GM18873 (cell line): ENCODE results near the gene AHR.

ENCODE experiments used
- ATAC-seq: cut with Tn5 transposase; IDR thresholded peaks from one replicate; pipeline ENCODE4 v1.9.1; 2021; ENCODE audit warnings: mild to moderate bottlenecking, moderate library complexity, moderate number of reproducible peaks; ENCODE audit not compliant: unreplicated experiment, low FRiP score

The AHR gene

GRCh38 chr7:17298102-17298839, at the start of gene AHR:
Gene AHR, plus strand, starts transcription at chr7:17298652. Its CDS starts 613 bp downstream, at chr7:17299265.
- peak; percentile 44 for ATAC-seq

- ATAC-seq, result no peak
These were observed 44.6 kb upstream of the AHR start for GRCh38 chr7:17253885-17254284.

DNA sequence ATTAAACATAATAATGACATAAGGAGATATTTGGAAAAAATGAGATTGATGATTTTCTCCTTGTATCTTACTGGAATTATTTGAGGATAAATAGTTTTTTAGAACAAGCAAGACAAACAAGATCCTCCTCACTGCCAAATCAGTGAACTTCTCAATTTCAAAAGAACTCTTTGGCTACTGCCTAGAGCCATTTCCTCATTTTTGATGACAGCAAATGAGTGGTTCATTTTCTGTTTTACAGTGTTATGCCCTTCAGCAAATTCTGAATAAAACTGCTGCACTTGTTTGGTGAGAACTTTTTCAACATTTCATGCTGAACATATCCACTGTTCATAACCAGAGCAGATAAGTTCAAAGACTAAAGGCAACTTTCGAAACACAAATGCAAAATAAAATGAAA, 42.5 kb upstream of the AHR start:
- ATAC-seq, result no peak

- no peak for ATAC-seq
These were observed 42.1 kb upstream of the AHR start for GRCh38 chr7:17256375-17256774.

- no peak for ATAC-seq
These were observed 31.9 kb upstream of the AHR start for GRCh38 chr7:17266565-17266964.

DNA sequence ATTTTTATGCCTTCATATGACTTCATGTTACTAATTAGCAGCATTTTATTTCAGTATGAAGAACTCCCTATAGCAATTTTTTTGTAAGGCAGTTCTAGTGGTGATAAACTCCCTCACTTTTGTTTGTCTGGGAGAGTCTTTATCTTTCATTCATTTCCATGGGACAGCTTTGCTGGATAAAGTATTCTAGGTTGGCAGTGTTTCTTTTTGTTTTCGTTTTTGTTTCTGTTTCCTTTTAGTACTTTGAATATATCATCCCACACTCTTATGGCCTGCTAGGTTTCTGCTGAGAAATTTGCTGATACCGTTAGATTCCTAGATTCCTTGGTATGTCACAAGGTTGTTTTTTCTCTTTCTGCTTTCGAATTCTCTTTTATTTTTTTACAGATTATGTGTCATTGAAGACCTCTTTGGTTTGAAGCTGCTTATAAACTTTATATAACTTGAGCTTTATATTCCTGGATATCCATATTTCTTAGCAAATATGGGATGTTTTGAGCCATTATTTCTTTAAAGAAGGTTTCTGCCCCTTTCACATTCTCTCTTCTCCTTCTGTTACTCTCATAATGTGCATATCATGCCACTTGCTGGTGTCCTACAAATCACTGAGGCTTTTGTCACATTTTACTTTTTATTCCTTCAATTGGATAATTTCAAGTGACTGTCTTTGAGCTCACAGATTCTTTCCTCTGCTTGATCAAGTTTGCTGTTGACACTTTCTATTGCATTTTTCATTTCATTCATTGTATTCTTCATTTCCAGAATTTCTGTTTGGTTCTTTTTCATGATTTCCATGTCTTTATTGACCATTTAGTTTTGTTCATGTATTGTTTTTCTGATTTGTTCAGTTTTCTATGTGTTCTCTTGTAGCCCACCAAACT, 28.9 kb upstream of the AHR start:
- ATAC-seq, result no peak

GRCh38 chr7:17274551-17275245, 23.8 kb upstream of the AHR start:
- no peak for ATAC-seq

GRCh38 chr7:17275749-17276671, 22.4 kb upstream of the AHR start:
- no peak for ATAC-seq

GRCh38 chr7:17279061-17279460, 19.4 kb upstream of the AHR start:
- no peak for ATAC-seq

- no peak for ATAC-seq
These were observed 9.3 kb upstream of the AHR start for GRCh38 chr7:17289074-17289645.

- no peak for ATAC-seq
These were observed 5.6 kb upstream of the AHR start for GRCh38 chr7:17292843-17293242.

DNA sequence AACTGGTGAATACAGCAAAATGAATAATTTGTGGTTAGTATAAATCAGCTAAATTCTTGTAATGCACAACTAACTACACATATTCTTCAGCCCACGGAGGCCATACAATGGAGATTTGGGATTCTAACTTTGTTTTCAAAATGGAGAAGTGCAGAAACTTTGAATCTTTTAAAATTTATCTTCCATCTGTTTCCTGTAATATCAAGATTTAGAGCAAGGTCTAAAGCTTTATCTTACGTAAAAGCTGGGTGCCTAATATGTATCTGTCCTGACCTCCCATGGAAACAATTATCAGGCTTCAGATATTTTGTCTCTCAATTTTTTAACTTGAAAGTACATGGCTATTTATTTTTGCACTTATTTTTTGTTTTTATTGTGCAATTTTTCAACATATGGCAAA, 5.0 kb upstream of the AHR start:
- ATAC-seq, result no peak

DNA sequence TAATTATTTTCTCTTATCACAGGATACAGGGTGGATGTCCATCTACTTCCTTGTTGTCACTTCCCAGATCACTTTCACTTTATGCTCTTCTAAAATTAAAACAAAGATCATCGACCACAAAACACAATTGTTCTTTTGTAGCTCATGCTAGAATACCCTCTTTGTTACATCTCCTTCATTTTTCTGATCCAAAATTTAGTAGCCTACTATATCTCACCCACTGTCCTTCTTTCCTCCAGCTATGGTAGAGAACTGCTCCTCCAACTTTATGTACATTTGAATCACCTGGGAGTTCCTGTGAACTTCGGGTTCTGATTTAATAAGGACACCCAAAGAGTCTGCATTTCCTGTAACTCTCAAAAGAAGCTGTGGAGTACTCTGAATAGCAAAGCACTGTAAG, 1.2 kb upstream of the AHR start:
- no peak for ATAC-seq

- ATAC-seq, result peak; percentile 34
These were observed 509 bp downstream of the AHR start for GRCh38 chr7:17298840-17299482.

DNA sequence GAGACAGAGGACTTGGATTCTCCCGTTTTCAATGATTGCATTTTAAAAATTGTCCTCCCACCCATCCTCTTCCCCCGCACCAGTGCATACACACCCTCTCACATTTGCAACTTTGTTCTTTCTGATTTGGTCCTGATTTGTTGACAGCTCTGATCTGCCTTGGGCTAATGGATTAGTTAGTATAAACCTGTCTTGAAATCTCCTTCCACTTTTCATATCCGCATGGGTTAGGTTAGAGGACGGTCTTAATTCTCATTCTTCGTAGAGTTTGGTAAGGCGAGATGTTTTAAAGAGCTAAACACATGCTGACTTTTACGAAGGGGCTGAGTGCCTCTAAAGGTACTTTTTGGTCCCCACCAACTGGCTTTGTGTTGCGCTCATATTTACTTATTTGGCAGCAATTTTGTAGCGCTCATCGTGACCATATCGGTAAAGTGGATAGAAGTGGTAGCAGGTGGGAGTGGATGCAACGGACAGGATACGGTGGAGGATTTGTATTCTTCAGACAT, 1.1 kb downstream of the AHR start:
- no peak for ATAC-seq

GRCh38 chr7:17300012-17300411, 1.6 kb downstream of the AHR start:
- ATAC-seq, result no peak

DNA sequence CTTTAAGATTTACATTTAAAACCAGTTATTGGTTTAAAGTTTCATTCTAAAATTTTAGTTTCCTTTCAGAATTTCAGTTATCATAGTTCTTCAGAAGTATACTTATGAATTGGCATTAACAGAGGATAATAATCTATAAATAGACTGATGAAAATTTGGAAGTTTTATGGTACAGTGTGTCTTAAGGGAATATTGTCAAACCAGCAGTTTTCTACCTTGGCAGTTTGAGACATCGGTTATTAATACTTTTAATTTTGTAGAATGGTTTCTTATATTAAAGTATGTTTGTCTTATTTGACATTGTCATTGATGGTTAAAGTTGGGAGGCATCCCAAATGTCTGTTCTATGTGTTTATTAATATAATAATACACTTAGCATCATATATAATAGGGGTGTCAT, 2.0 kb downstream of the AHR start:
- no peak for ATAC-seq

- no peak for ATAC-seq
These were observed 3.3 kb downstream of the AHR start for GRCh38 chr7:17301471-17302456.
